HL-60 (cell line): Measurements from ENCODE around the gene TAF11L5.
"Not testable (repeated sequence)": the region's sequence is repeated elsewhere in the genome, so short reads cannot be mapped to it uniquely, and the experiment has no call there.

Source experiments
- DNase-seq, 2 experiments: peaks; one replicate each; pipeline ENCODE4 v3.0.0-alpha.2; 2010 to 2020; ENCODE audit warnings: low read depth in 1 of 2, low spot score in 1 of 2
- H3K27ac ChIP-seq: fragments of 250-450 bp; sonication (Bioruptor Pico); replicated peaks from 2 replicates; pipeline ENCODE4 v1.5.1; 2020; ENCODE audit warnings: mild to moderate bottlenecking, moderate library complexity
- H3K27me3 ChIP-seq: fragments of 250-450 bp; sonication (Bioruptor Pico); 2 replicates; pipeline ENCODE4 v1.5.1; 2021; ENCODE audit warnings: mild to moderate bottlenecking, moderate library complexity; ENCODE audit not compliant: insufficient read depth, poor library complexity, severe bottlenecking
- H3K4me3 ChIP-seq: replicated peaks from 2 replicates; pipeline ENCODE4 v1.5.1; 2011; ENCODE audit warnings: mild to moderate bottlenecking, control low read depth, low read length; ENCODE audit not compliant: insufficient read depth
- CTCF ChIP-seq: IDR thresholded peaks from one replicate; pipeline ENCODE4 v1.5.1; 2011; ENCODE audit warnings: low read length, control low read depth, inconsistent platforms; ENCODE audit not compliant: insufficient read depth
- GABPA ChIP-seq: IDR thresholded peaks from 2 replicates; pipeline ENCODE4 v1.6.1; 2012; ENCODE audit warnings: low read depth
- POLR2AphosphoS5 ChIP-seq: IDR thresholded peaks from 2 replicates; pipeline ENCODE4 v1.6.1; 2012; ENCODE audit warnings: low read depth
- SPI1 ChIP-seq: IDR thresholded peaks from 2 replicates; pipeline ENCODE4 v1.6.1; 2012; ENCODE audit warnings: low read depth, mild to moderate bottlenecking, borderline replicate concordance
- long read RNA-seq: library from polyadenylated mRNA; unstranded; transcript quantifications from one replicate; pipeline ENCODE4 v2.0.0, GENCODE V29; 2020
- TF ChIP-seq, protein P1 (sequence below): IDR thresholded peaks from 2 replicates; pipeline ENCODE4 v1.6.1; 2012; ENCODE audit warnings: low read depth; ENCODE audit not compliant: insufficient replicate concordance

TAF11L5 gene
- long read RNA-seq: 0 reads

DNA sequence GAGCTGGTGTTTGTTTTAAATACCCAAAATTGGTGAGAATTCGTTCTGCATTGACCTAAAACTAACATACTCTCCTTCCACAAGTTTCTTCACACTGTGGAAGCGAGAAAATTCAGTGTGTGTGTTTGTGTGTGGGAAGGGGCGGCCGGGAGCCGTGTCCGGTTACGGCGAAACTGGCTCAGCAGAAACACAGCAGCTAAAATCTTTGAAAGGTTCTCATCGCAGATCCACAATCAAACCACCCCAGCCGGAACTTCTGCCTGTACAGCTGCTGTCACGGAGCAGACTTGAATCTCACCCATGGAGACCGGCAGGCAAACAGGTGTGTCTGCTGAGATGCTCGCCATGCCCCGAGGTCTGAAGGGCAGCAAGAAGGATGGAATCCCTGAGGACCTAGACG, at the start of gene TAF11L5:
Gene TAF11L5, plus strand, starts transcription at position 301 of the 400 bp plus-strand sequence.
- H3K27me3 ChIP-seq, H3K27ac ChIP-seq, DNase-seq, H3K4me3 ChIP-seq: not testable (repeated sequence)

- no peaks in the 10 kb centered on the region for H3K27me3 ChIP-seq
- no peak for DNase-seq
- TF ChIP-seq, protein P1, sequence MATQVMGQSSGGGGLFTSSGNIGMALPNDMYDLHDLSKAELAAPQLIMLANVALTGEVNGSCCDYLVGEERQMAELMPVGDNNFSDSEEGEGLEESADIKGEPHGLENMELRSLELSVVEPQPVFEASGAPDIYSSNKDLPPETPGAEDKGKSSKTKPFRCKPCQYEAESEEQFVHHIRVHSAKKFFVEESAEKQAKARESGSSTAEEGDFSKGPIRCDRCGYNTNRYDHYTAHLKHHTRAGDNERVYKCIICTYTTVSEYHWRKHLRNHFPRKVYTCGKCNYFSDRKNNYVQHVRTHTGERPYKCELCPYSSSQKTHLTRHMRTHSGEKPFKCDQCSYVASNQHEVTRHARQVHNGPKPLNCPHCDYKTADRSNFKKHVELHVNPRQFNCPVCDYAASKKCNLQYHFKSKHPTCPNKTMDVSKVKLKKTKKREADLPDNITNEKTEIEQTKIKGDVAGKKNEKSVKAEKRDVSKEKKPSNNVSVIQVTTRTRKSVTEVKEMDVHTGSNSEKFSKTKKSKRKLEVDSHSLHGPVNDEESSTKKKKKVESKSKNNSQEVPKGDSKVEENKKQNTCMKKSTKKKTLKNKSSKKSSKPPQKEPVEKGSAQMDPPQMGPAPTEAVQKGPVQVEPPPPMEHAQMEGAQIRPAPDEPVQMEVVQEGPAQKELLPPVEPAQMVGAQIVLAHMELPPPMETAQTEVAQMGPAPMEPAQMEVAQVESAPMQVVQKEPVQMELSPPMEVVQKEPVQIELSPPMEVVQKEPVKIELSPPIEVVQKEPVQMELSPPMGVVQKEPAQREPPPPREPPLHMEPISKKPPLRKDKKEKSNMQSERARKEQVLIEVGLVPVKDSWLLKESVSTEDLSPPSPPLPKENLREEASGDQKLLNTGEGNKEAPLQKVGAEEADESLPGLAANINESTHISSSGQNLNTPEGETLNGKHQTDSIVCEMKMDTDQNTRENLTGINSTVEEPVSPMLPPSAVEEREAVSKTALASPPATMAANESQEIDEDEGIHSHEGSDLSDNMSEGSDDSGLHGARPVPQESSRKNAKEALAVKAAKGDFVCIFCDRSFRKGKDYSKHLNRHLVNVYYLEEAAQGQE: no peak
- no peak for TF ChIP-seq POLR2AphosphoS5
- no peak for TF ChIP-seq CTCF
- TF ChIP-seq SPI1: no peak
- TF ChIP-seq GABPA: no peak
- H3K4me3 ChIP-seq: no peak overlapping the region
- H3K27ac ChIP-seq: no peak overlapping the region
These were observed 48.0 kb upstream of the TAF11L5 start for GRCh38 chr5:17477043-17477442.

DNA sequence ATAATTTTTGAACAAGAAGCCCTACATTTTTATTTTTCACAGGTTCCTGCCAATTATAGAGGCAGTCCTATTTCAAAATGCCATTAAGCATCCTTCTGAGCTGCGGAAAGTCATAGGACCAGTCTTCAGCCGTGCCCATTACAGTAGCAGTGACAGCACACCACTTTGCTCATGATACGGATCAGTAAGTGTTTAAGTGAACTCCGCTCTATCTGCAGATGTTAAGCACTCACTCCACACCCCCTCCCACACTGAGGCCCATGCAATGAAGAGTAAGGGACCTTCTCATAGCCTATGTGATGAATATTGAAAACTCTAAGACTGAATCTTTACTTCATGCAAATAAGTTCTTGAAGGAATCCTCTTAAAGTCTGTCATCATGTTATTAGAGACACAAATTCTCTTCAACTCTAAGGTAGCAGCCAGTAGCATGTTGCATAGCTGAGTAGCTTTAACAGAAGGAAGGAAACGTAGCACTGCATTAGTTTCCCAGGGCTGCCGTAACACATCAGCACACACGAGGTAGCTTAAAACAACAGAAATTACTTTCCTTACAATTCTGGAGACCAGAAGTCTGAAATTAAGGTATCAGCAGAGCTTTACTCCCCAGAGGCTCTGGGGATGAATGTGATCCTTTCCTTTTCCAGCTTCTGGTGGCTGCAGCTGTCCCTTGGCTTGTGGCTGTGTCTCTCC, 47.3 kb upstream of the TAF11L5 start:
- H3K27ac ChIP-seq: no peak overlapping the region
- H3K4me3 ChIP-seq: no peak overlapping the region
- DNase-seq: no peak
- H3K27me3 ChIP-seq: no peaks in the 10 kb centered on the region
- TF ChIP-seq GABPA: no peak
- TF ChIP-seq POLR2AphosphoS5: no peak
- TF ChIP-seq CTCF: no peak
- TF ChIP-seq, protein P1: no peak

GRCh38 chr5:17481378-17481777, 43.7 kb upstream of the TAF11L5 start:
- no peaks in the 10 kb centered on the region for H3K27me3 ChIP-seq
- TF ChIP-seq, protein P1: no peak
- TF ChIP-seq CTCF (no peak), SPI1 (no peak), POLR2AphosphoS5 (no peak), GABPA (no peak)
- no peak overlapping the region for H3K27ac ChIP-seq
- no peak for DNase-seq
- no peak overlapping the region for H3K4me3 ChIP-seq
